Measurements from ENCODE around the gene ATAD3A. TPM values are rescaled to one million over a fixed set of nuclear protein-coding genes. Genes with fewer than 3 reads are reported as not detected.

The ATAD3A gene
- total and polyA plus RNA-seq, 11 donors: 11.3 to 49.5 (median 19.6) TPM

- TF ChIP-seq CTCF (IDR thresholded peaks at IDR 0.05) (no peak), POLR2A (IDR thresholded peaks at IDR 0.05) (no peak)
- no peaks in the 10 kb centered on the region for H3K27me3 ChIP-seq
- peak overlapping the region in 3 of 12 donors; percentile 22 to 52 (median 34) for H3K27ac ChIP-seq
- no peak overlapping the region for H3K4me3 ChIP-seq
- WGBS, 4 donors: 78 to 87% (median 81%) methylated on average over 19 to 21 of the region's 21 CpGs
- H3K4me1 ChIP-seq: peaks cover 0 to 38% (median 19%) of the 10 kb centered on the region in 12 donors
- H3K36me3 ChIP-seq: peaks cover 0 to 64% (median 51%) of the 10 kb centered on the region in 9 donors
- peak; percentile 68 to 90 (median 76) for ATAC-seq
- peak in 1 of 5 donors; percentile 48 for DNase-seq
- intact Hi-C loops (cut with DNase I): no loop called here
- H3K9me3 ChIP-seq: no peaks in the 10 kb centered on the region
These were observed 50.7 kb downstream of the ATAD3A start for GRCh38 chr1:1562556-1563195.

DNA sequence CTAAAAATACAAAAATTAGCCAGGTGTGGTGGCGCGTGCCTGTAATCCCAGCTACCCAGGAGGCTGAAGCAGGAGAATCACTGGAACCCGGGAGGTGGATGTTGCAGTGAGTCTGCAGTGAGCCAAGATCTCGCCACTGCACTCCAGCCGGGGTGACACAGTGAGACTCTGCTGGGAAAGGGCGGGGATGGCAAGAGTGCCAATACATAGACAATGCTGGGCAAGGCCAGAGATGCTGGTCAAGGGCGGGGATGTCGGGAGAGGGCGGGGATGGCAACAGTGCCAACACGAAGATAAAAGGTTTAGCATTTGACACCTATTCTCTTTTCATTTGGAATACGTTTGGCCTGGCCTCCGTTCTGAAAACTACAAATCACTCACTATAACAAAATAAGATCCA, 51.7 kb downstream of the ATAD3A start:
- intact Hi-C loops (cut with DNase I): no loop called here

GRCh38 chr1:1564268-1564667, 52.3 kb downstream of the ATAD3A start:
- intact Hi-C loops (cut with DNase I): no loop called here
- Histone ChIP-seq H3K36me3 (peaks cover 0 to 71% (median 51%) of the 10 kb centered on the region in 9 donors), H3K27ac (peak overlapping the region in 1 of 12 donors; percentile 7), H3K9me3 (no peaks in the 10 kb centered on the region), H3K4me3 (no peak overlapping the region), H3K27me3 (no peaks in the 10 kb centered on the region), H3K4me1 (peaks cover 0 to 53% (median 22%) of the 10 kb centered on the region in 12 donors)
- 56 to 65% (median 57%) methylated on average over 19 of the region's 19 CpGs for WGBS, 4 donors
- DNase-seq (no peak), ATAC-seq (peak in 2 of 4 donors; percentile 10 to 14)
- TF ChIP-seq CTCF (IDR thresholded peaks at IDR 0.05) (no peak), POLR2A (IDR thresholded peaks at IDR 0.05) (no peak)

More for the DNA sequence above, 51.7 kb downstream of the ATAD3A start:
- TF ChIP-seq POLR2A (IDR thresholded peaks at IDR 0.05) (no peak), CTCF (IDR thresholded peaks at IDR 0.05) (no peak)
- Histone ChIP-seq H3K4me1 (peaks cover 0 to 48% (median 21%) of the 10 kb centered on the region in 12 donors), H3K27me3 (no peaks in the 10 kb centered on the region), H3K27ac (peak overlapping the region in 1 of 12 donors; percentile 7), H3K9me3 (no peaks in the 10 kb centered on the region), H3K36me3 (peaks cover 0 to 68% (median 51%) of the 10 kb centered on the region in 9 donors), H3K4me3 (no peak overlapping the region)
- 89 to 92% (median 90%) methylated on average over 12 of the region's 12 CpGs for WGBS, 4 donors
- DNase-seq: no peak
- no peak for ATAC-seq

DNA sequence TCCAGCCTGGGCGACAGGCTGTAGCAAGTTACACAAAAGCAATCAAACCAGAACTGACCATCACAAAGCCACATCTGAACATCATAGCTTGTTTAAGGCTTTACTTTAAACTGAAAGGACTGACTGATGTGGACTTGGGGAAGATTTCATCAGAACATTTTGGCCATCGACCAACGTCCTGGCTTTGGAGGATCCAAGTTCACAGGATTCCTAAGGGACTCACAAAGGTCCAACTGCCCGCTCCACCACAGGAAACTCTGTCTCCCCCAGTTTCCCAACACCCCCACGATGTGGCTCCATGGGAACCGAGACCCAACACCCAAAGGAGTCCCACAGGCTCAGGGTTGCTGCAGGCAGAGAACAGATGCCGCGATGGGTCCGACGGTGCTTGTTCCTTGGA, 53.4 kb downstream of the ATAD3A start:
- no peak for TF ChIP-seq POLR2A (IDR thresholded peaks at IDR 0.05)
- TF ChIP-seq CTCF (IDR thresholded peaks at IDR 0.05): no peak
- no peak overlapping the region for H3K27ac ChIP-seq
- 80 to 88% (median 86%) methylated on average over 10 of the region's 10 CpGs for WGBS, 4 donors

More for the DNA sequence above, 53.4 kb downstream of the ATAD3A start:
- H3K4me1 ChIP-seq: peaks cover 0 to 64% (median 30%) of the 10 kb centered on the region in 12 donors
- H3K4me3 ChIP-seq: no peak overlapping the region
- peaks cover 0 to 76% (median 52%) of the 10 kb centered on the region in 9 donors for H3K36me3 ChIP-seq
- H3K27me3 ChIP-seq: no peaks in the 10 kb centered on the region
- intact Hi-C loops (cut with DNase I): no loop called here
- no peak for ATAC-seq
- no peaks in the 10 kb centered on the region for H3K9me3 ChIP-seq
- DNase-seq: no peak

Data from heart left ventricle (tissue), 16 donors.